Kidney tubule cell (primary cell): ENCODE measurements around the gene SLC2A1.
A peak's percentile ranks its signal among the peaks of the same experiment; 100 is the strongest.

ENCODE experiments used
- DNase-seq: peaks from one replicate; pipeline ENCODE4 v3.0.0-alpha.2; 2018; ENCODE audit warnings: low spot score

The SLC2A1 gene

GRCh38 chr1:42958488-42959319 is at the start of gene SLC2A1:
Gene SLC2A1, minus strand, starts transcription at chr1:42958868. Its CDS starts 217 bp downstream, at chr1:42958651.
- DNase-seq: peak; percentile 97

- DNase-seq: peak; percentile 8
These were observed 48.9 kb upstream of the SLC2A1 start for GRCh38 chr1:43007377-43008114.

DNA sequence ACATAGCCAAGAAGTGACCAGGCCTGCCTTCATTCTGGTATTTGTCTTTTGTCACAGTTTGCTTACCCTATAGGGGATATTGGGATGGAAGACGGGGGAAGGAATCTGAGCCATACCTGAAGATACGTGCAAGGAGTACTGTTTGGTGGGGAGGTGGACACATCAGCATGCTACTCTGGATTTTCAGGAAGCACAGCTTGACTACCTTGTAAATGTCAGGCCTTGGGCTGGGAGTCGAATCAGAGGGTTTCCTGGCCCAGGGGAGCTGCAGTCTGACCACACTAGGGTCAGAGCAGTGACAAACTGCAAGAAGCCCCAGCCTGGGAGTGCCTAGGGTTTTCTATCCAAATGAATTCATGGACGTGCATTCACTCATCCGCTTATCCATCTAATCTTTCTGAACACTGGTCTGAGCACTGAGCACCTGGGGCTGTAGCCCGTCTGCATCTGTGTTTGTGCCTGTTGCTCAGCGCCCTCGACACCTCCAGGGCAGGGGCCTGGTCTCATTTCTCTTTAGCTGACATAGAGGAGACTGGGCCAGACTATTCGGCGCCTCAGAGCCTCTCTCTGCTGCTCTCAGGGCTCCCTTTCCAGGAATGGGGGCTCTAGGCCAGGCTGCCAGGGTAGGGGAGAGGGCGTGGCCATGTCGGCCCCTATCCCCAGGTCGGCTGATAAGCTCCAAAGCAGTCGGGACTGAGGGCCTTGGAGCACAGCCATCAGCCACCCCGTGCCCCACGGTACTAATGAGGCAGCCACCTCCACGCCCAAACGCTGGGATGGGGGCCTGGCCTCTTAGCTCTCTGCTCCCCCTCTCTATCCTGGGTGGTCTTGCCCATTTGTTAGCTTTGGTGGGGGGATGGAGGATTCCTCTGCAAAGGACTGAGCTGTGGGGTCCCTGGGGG is 47.0 kb upstream of the SLC2A1 start:
- DNase-seq: no peak

DNA sequence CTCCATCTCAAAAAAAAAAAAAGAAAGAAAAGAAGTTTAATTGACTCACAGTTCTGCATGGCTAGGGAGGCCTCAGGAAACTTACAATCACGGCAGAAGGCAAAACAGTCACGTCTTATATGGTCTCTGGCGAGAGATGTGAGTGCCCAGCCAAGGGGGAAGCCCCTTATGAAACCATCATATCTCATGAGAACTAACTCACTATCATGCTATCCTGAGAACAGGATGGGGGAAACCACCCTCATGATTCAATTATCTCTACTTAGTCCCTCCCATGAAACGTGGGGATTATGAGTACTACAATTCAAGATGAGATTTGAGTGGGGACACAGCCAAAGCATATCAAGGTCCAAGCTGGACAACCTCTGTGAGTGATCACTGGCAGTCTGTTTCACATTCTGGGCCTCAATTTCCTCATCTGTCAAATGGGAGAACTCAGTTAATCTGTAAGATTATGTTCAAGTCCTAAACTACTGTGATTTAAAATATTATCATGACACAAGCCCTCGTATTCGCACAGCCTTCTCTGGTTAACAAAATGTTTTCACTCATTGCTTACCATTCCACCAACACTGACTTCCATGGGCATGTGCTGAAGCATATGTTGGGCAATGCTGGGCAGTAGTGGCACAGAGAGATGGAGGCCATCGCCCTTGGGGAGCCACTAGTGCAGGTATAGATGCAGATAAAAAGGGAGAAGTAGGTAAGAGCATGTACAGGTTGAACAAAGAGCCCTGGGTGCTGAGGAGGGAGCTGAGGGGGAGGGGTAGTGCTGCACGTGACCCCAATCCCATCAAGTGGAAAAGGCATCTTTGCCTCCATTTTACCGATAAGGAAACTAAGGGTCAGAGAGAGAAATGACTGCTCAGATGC is 46.2 kb upstream of the SLC2A1 start:
- DNase-seq: no peak

DNA sequence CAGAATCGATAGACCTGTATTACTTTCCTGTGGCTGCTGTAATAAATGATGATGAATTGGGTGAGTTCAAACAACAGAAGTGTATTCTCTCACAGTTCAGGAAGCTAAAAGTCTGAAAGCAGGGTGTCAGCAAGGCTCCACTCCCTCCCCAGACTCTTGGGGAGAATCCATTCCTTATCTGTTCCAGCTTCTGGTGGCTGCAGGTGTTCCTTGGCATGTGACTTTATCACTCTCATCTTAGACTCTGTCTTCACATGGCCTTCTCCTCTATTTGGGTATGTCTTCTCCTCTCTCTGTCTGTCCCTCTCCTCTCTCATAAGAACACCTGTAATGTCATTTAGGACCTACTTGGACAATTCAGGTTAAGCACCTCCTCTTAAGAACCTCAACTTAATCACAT is 44.1 kb upstream of the SLC2A1 start:
- no peak for DNase-seq

GRCh38 chr1:43002116-43002515 is 43.4 kb upstream of the SLC2A1 start:
- no peak for DNase-seq

DNA sequence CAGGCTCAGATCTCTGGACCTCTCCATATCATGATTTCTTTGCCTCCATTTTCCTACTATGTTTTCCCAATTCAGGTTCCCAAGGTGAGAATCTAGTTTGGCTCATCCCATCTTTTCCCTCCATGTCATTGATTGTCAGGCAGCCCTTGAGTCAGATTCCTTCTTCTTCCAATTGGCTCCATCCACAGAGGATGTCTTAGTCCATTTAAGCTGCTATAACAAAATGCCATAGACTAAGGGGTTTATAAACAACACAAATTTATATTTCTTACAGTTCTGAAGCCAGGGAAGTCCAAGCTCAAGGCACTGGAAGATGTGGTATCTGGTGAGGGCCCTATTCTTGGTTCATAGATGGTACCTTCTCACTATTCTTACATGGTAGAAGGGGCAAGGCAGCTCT is 42.8 kb upstream of the SLC2A1 start:
- DNase-seq: no peak

GRCh38 chr1:43000271-43000670 is 41.6 kb upstream of the SLC2A1 start:
- DNase-seq: no peak

- DNase-seq: peak; percentile 34
These were observed 40.6 kb upstream of the SLC2A1 start for GRCh38 chr1:42999308-42999707.

GRCh38 chr1:42998386-42998785 is 39.7 kb upstream of the SLC2A1 start:
- DNase-seq: no peak

- no peak for DNase-seq
These were observed 37.8 kb upstream of the SLC2A1 start for GRCh38 chr1:42996384-42996970.

DNA sequence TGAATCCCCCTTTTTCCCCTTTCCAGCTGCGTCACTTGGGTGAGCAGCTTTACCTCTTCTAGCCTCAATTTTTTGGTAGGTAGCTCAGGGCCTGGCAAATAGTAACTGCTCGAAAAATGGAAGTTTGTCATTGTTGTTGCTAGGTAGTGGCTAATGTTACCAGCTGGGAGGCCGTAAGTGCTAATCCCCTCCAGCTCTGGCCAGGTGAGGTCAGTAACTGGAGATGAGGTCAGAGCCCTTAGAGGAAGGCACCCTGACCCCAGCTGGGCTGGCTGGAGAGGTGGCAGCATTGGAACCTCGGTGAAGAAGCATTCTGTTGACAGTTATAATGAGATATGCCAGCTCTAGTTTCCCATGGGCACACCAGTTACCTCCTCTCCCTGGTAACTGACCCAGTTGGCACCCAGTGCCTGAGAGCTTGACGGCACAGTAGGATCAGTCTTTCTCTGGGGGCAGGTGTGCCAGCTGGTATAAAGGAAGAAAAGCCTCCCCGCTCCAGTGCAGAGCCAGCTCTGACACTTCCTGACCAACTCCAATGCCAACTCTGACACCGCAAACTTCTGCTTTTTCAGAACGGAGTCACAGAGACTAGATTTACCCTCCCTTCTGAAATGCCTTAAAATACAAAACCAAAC is 35.0 kb upstream of the SLC2A1 start:
- DNase-seq: no peak

DNA sequence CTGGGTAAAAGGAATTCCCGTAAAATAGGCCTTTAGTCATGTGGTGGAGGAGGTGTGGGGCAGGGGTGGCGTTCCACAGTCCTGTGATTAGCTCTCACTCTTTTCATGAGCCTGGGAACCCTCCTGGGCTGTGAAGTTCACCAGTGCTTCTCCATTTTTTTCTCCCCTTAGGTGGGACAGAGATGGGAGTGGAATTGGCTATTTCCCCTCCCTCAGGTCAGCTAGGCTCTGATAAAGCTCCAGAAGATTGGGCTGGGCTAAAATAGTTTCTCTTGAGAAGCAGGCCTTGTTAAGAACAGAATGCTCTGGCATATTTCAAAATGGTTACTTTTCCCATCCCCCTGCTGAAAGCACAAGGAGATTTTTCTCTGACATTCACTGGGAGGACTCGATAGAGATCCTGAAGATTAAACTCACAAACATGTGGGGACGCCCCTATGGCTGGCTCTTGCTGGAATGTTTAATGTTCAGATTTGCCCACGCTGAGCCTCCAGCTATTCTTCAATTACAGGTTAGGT is 33.4 kb upstream of the SLC2A1 start:
- DNase-seq: no peak

GRCh38 chr1:42990757-42991346 is 32.2 kb upstream of the SLC2A1 start:
- DNase-seq: no peak

DNA sequence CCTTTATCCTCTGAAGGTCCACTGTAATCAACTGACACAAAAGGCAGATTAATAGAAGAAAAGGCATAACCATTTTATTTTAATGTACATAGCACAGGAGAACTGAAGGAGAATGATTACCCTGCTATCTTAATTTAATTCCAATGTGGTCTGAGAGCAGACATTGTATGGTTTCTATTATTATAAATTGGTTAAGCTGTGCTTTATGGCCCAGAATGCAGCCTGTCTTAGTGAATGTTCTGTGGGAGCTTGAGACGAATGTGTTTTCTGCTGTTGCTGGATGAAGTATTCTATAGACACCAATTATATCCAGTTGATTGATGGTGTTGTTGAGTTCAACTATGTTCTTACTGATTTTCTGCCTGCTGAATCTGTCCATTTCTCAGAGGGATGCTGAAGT is 25.0 kb upstream of the SLC2A1 start:
- no peak for DNase-seq

DNA sequence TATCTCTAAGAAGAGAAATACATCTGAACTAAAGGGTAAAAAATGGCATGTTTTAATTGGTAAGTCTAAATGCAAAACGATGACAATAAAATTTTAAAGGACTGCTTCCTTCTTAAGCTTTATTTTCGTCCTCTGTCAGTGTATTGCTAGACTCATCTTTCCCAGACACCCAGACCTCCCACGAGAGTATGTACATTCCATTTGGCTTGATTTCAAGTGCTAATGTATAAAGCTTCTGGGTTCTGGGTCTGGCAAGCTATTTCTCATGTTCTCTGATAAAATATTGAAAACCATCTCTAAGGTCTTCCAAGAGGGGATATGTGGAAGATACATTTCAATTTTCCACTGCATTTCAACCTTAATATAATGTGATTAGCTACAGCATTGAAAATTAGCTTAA is 24.6 kb upstream of the SLC2A1 start:
- no peak for DNase-seq

- DNase-seq: no peak
These were observed 24.0 kb upstream of the SLC2A1 start for GRCh38 chr1:42982641-42983040.

GRCh38 chr1:42981871-42982270 is 23.2 kb upstream of the SLC2A1 start:
- DNase-seq: no peak

DNA sequence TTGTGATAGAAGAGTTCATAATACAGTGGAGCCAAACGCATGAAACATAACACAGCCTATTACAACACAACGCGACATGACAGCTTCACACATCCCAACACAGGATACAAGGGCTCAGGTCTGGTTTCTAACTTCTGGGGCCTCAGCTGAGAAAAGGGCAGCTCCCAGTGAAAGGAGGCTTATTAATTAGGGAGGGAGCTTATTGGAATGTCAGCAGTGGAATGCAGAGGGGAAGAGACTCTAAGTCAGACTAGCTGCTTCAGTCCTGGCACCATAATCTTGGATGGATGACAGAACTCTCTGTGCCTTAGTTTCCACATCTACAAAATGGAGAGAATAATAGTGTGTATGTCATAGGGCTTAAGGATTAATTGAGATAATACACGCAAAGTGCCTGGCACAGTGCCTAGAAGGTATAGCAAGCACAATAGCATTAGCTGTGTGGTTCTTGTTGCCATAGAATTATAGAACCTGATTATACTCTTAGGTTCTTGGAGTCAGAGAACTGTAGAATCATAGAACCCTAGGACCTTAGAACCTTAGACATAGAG is 22.7 kb upstream of the SLC2A1 start:
- no peak for DNase-seq
